Right atrium auricular region (tissue), 2 donors: Measurements from ENCODE around the gene RAB11FIP4. TPM values are rescaled to one million over a fixed set of nuclear protein-coding genes. Genes with fewer than 3 reads are reported as not detected.

Experiments
- DNase-seq: peaks from one replicate; pipeline ENCODE4 v3.0.0-alpha.2; 2019; ENCODE audit warnings: low spot score
- H3K27ac ChIP-seq, 2 donors: fragments of 200-600 bp; sonication (generic); 1 replicate in 1 of 2; 2 replicates in 1 of 2; pipeline ENCODE4 v1.5.1; 2016 to 2019
- H3K27me3 ChIP-seq, 2 donors: fragments of 200-600 bp; sonication (generic); one replicate each; pipeline versions ENCODE4 v1.5.1 to v1.6.0; 2017 to 2019
- H3K36me3 ChIP-seq: fragments of 200-600 bp; sonication (generic); one replicate; pipeline ENCODE4 v1.5.1; 2016
- H3K4me1 ChIP-seq, 2 donors: fragments of 200-600 bp; sonication (generic); one replicate each; pipeline versions ENCODE4 v1.5.1 to v1.6.0; 2017 to 2019
- H3K4me3 ChIP-seq, 2 donors: fragments of 200-600 bp; sonication (generic); 1 replicate in 1 of 2; 2 replicates in 1 of 2; pipeline ENCODE4 v1.5.1; 2017 to 2019; ENCODE audit warnings: mild to moderate bottlenecking in 1 of 2, moderate library complexity in 1 of 2
- H3K9me3 ChIP-seq, 2 donors: fragments of 200-600 bp; sonication (generic); one replicate each; pipeline ENCODE4 v1.5.1; 2019
- CTCF ChIP-seq, 2 donors: fragments of 200-600 bp; sonication (generic); IDR thresholded peaks; one replicate each; pipeline ENCODE4 v1.5.1; 2019; ENCODE audit warnings: antibody characterized with exemption in 2 of 2
- total RNA-seq, 2 donors: library from RNA; depleted of rRNA; stranded (reverse); fragments of >200 nt; gene quantifications; one replicate each; pipeline ENCODE4 v1.1.0, GENCODE V29; 2016

RAB11FIP4 gene
- total RNA-seq, 2 donors from 2014 or later, result 4.4 to 7.2 TPM

DNA sequence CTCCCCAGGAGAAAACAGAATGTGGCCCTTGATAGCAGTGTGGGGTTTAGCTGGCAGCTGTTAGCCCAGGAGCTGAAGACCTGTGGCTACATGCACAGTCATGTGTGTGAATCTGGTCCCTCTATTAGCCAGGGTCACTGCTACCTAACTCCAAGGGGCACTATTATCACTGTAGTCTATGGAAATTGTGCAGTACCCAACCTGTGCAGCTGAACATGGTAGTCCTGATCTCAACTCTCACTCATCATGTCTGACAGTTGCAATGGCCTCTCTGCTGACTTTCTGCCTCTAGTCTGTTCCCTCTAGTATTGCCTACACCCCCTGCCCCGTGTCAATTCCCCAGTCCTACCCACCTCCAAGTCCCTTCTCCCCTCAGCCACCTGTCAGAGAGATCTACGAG, 67.4 kb downstream of the RAB11FIP4 start:
- no peaks in the 10 kb centered on the region for H3K9me3 ChIP-seq
- no peaks in the 10 kb centered on the region for H3K27me3 ChIP-seq
- no peaks in the 10 kb centered on the region for H3K4me1 ChIP-seq
- DNase-seq, result no peak
- no peak overlapping the region for H3K27ac ChIP-seq
- no peaks in the 10 kb centered on the region for H3K36me3 ChIP-seq
- H3K4me3 ChIP-seq, result no peak overlapping the region
- TF ChIP-seq CTCF (IDR thresholded peaks at IDR 0.05), result no peak

DNA sequence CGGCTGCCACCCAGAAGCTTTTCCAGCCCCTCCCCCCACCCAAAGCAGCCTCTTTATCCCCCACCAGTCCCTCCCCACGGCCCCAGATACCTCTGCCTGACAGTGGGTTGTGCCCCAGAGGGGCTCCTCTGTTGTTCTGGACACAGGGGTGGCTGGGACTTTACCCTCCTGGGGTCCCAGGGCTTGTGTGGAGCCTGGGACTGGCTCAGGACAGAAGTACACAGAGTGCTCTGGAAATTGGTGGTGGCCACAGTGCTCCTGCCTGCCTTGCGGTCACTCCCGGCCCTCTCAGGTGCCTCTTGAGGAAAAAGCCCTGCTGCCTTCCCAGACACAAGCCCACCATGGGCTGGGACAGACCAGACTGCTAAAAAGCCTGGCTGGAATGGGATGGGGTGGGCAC, 68.2 kb downstream of the RAB11FIP4 start:
- no peaks in the 10 kb centered on the region for H3K27me3 ChIP-seq
- no peaks in the 10 kb centered on the region for H3K9me3 ChIP-seq
- H3K4me3 ChIP-seq, result no peak overlapping the region
- H3K4me1 ChIP-seq, result no peaks in the 10 kb centered on the region
- H3K36me3 ChIP-seq, result no peaks in the 10 kb centered on the region
- DNase-seq, result no peak
- no peak for TF ChIP-seq CTCF (IDR thresholded peaks at IDR 0.05)
- H3K27ac ChIP-seq, result no peak overlapping the region

DNA sequence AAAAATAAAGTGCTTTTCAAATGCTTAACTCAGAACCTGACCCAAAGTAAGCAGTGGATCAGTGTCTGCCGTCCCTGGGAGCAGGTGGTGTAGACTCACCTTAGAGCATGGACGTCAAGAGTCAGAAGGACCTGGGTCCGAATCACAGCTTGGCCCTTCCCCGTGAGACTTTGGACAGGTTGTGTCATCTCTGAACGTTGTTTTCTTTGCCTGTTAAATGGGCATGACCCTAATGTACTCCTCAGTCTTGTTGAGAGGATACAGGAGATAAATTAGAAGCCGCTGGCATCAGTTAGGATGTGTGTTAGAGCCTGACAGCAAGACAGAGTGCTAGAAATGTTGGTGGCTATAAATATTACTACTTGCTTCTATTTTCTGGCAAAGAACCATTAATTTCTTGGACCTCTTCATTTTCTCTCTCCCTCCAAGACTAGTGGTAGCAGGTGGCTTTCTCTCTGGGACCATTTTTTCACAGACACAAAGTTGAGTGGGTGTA, 68.8 kb downstream of the RAB11FIP4 start:
- no peak for TF ChIP-seq CTCF (IDR thresholded peaks at IDR 0.05)
- H3K4me1 ChIP-seq, result no peaks in the 10 kb centered on the region
- H3K27me3 ChIP-seq, result no peaks in the 10 kb centered on the region
- no peak overlapping the region for H3K4me3 ChIP-seq
- no peak overlapping the region for H3K27ac ChIP-seq
- no peak for DNase-seq
- no peaks in the 10 kb centered on the region for H3K9me3 ChIP-seq
- H3K36me3 ChIP-seq, result no peaks in the 10 kb centered on the region

- no peak overlapping the region for H3K4me3 ChIP-seq
- TF ChIP-seq CTCF (IDR thresholded peaks at IDR 0.05), result no peak
- H3K9me3 ChIP-seq, result no peaks in the 10 kb centered on the region
- no peaks in the 10 kb centered on the region for H3K27me3 ChIP-seq
- peaks cover 0 to 3% of the 10 kb centered on the region in 2 donors for H3K4me1 ChIP-seq
- H3K36me3 ChIP-seq, result no peaks in the 10 kb centered on the region
- no peak for DNase-seq
- no peak overlapping the region for H3K27ac ChIP-seq
These were observed 69.8 kb downstream of the RAB11FIP4 start for GRCh38 chr17:31461227-31461810.

DNA sequence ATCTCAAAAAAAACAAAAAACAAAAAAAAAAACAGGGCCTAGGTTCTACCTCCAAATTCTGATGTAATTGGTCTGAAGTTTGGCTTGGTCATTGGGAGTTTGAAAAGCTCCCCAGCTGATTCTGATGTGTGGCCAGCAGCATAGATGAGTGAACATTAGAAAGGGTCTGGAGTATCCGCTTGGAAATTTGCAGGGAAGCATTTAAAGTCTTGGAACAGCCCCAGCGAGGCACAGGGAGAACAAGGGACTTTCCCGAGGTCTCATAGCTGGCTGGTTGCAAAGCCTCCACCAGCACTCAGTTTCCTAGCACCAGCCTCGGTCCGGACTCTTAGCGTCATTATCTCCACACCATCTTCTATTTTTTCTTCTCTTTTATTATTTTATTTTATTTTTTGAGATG, 70.8 kb downstream of the RAB11FIP4 start:
- H3K9me3 ChIP-seq, result no peaks in the 10 kb centered on the region
- H3K27ac ChIP-seq, result no peak overlapping the region
- no peak overlapping the region for H3K4me3 ChIP-seq
- H3K27me3 ChIP-seq, result no peaks in the 10 kb centered on the region
- H3K36me3 ChIP-seq, result no peaks in the 10 kb centered on the region
- DNase-seq, result no peak
- TF ChIP-seq CTCF (IDR thresholded peaks at IDR 0.05), result no peak
- peaks cover 0 to 8% of the 10 kb centered on the region in 2 donors for H3K4me1 ChIP-seq
